Measurements from ENCODE around the gene TP53AIP1.

TP53AIP1 gene

GRCh38 chr11:128889657-128890213, 52.9 kb downstream of the TP53AIP1 start:
- Mint-ChIP-seq H3K27ac (no peak overlapping the region), H3K9me3 (no peaks in the 10 kb centered on the region), H3K27me3 (ENCODE audit: low read depth) (peaks cover 78% of the 10 kb centered on the region), H3K4me1 (ENCODE audit: low read depth) (peaks cover 8% of the 10 kb centered on the region), H3K36me3 (ENCODE audit: low read depth) (no peaks in the 10 kb centered on the region), H3K4me3 (no peak overlapping the region)

GRCh38 chr11:128888034-128888985, 54.4 kb downstream of the TP53AIP1 start:
- H3K27ac Mint-ChIP-seq, result no peak overlapping the region
- peaks cover 80% of the 10 kb centered on the region for H3K27me3 Mint-ChIP-seq (ENCODE audit: low read depth)
- no peaks in the 10 kb centered on the region for H3K9me3 Mint-ChIP-seq
- H3K4me3 Mint-ChIP-seq, result no peak overlapping the region
- H3K4me1 Mint-ChIP-seq (ENCODE audit: low read depth), result peaks cover 5% of the 10 kb centered on the region
- H3K36me3 Mint-ChIP-seq (ENCODE audit: low read depth), result no peaks in the 10 kb centered on the region

- no peak overlapping the region for H3K27ac Mint-ChIP-seq
- no peaks in the 10 kb centered on the region for H3K9me3 Mint-ChIP-seq
- H3K27me3 Mint-ChIP-seq (ENCODE audit: low read depth), result peaks cover 80% of the 10 kb centered on the region
- H3K4me1 Mint-ChIP-seq (ENCODE audit: low read depth), result peaks cover 5% of the 10 kb centered on the region
- H3K4me3 Mint-ChIP-seq, result no peak overlapping the region
- no peaks in the 10 kb centered on the region for H3K36me3 Mint-ChIP-seq (ENCODE audit: low read depth)
Observed at GRCh38 chr11:128886406-128887124, 56.1 kb downstream of the TP53AIP1 start.
